H1 (cell line): ENCODE measurements around the gene ZFYVE19. TPM values are rescaled to one million over a fixed set of nuclear protein-coding genes. Genes with fewer than 3 reads are reported as not detected.

Experiments
- ASH2L ChIP-seq: fragments of 200-600, 300-600 bp; sonication (generic); IDR thresholded peaks from one replicate; pipeline ENCODE4 v1.7.1; 2017; ENCODE audit warnings: low read length
- BACH1 ChIP-seq: IDR thresholded peaks from 2 replicates; pipeline ENCODE4 v1.6.1; 2012; ENCODE audit warnings: low read length, improper control_type of control experiment
- CHD2 ChIP-seq: IDR thresholded peaks from 2 replicates; pipeline ENCODE4 v1.6.1; 2012; ENCODE audit warnings: low read length, improper control_type of control experiment
- CTBP2 ChIP-seq: IDR thresholded peaks from 2 replicates; pipeline ENCODE4 v1.7.0; 2011; ENCODE audit warnings: borderline replicate concordance, mild to moderate bottlenecking, moderate library complexity, mixed read lengths, low read length; ENCODE audit not compliant: insufficient read depth, insufficient read length
- EP300 ChIP-seq, 2 experiments: IDR thresholded peaks; 1 replicate in 1 of 2; 2 replicates in 1 of 2; pipeline ENCODE4 v1.6.1; 2011 to 2012; ENCODE audit warnings: low read depth in 2 of 2, low read length in 2 of 2, mild to moderate bottlenecking in 2 of 2, borderline replicate concordance in 1 of 2, inconsistent platforms in 1 of 2, moderate library complexity in 1 of 2
- GABPA ChIP-seq: IDR thresholded peaks from 2 replicates; pipeline ENCODE4 v1.6.1; 2011; ENCODE audit warnings: mild to moderate bottlenecking, low read length, moderate library complexity, borderline replicate concordance; ENCODE audit not compliant: insufficient read depth
- GTF2F1 ChIP-seq: IDR thresholded peaks from 2 replicates; pipeline ENCODE4 v1.6.1; 2012; ENCODE audit warnings: low read depth, low read length, improper control_type of control experiment, borderline replicate concordance
- HDAC2 ChIP-seq, 2 experiments: fragments of 300-600 bp in 1 of 2; sonication (generic) in 1 of 2; IDR thresholded peaks; 2 replicates each; pipeline ENCODE4 v1.6.1; 2011 to 2012; ENCODE audit warnings: low read depth in 2 of 2, low read length in 2 of 2, mild to moderate bottlenecking in 2 of 2, moderate library complexity in 2 of 2, borderline replicate concordance in 1 of 2, inconsistent platforms in 1 of 2
- JUN ChIP-seq: IDR thresholded peaks from 2 replicates; pipeline ENCODE4 v1.6.1; 2011; ENCODE audit warnings: low read depth, mild to moderate bottlenecking, improper control_type of control experiment, low read length
- POLR2AphosphoS5 ChIP-seq: IDR thresholded peaks from 2 replicates; pipeline ENCODE4 v1.6.1; 2011; ENCODE audit warnings: low read depth, low read length
- POU5F1 ChIP-seq: IDR thresholded peaks from 2 replicates; pipeline ENCODE4 v1.6.1; 2011; ENCODE audit warnings: low read depth, mild to moderate bottlenecking, low read length, moderate library complexity
- RBBP5 ChIP-seq: IDR thresholded peaks from 2 replicates; pipeline ENCODE4 v1.7.1; 2012; ENCODE audit warnings: low read depth, mild to moderate bottlenecking, inconsistent platforms, low read length, moderate library complexity, borderline replicate concordance
- SAP30 ChIP-seq: fragments of 300-600 bp; sonication (generic); IDR thresholded peaks from 2 replicates; pipeline ENCODE4 v1.7.1; 2012; ENCODE audit warnings: low read length, moderate library complexity, mild to moderate bottlenecking, inconsistent platforms; ENCODE audit not compliant: insufficient read depth, insufficient replicate concordance
- SP1 ChIP-seq: IDR thresholded peaks from 2 replicates; pipeline ENCODE4 v1.6.1; 2011; ENCODE audit warnings: low read depth, low read length
- SRF ChIP-seq: IDR thresholded peaks from 2 replicates; pipeline ENCODE4 v1.6.1; 2011; ENCODE audit warnings: mild to moderate bottlenecking, low read depth, low read length, moderate library complexity
- TAF1 ChIP-seq: IDR thresholded peaks from 2 replicates; pipeline ENCODE4 v1.6.1; 2011; ENCODE audit warnings: mild to moderate bottlenecking, low read depth, low read length
- TCF12 ChIP-seq: IDR thresholded peaks from 2 replicates; pipeline ENCODE4 v1.6.1; 2011; ENCODE audit warnings: low read depth, mild to moderate bottlenecking, low read length
- YY1 ChIP-seq: IDR thresholded peaks from 2 replicates; pipeline ENCODE4 v1.6.1; 2011; ENCODE audit warnings: low read depth, mild to moderate bottlenecking, low read length
- polyA plus RNA-seq, 7 experiments: library from polyadenylated mRNA; depleted of rRNA in 3 of 7; stranded (reverse) in 5 of 7; unstranded in 2 of 7; fragments of >200 nt in 5 of 7; fragments of 200-250 nt in 2 of 7; gene quantifications; 1 replicate in 5 of 7; 2 replicates in 1 of 7; 4 replicates in 1 of 7; pipeline versions ENCODE4 v1.2.1 to v1.2.3, GENCODE V29; 2011 to 2013; ENCODE audit warnings: missing spikeins in 2 of 7, mixed read lengths in 2 of 7
- total RNA-seq: library from RNA; stranded (reverse); fragmentation: NEBNext Ultra II Directional; extraction: Animal tissue kit (Norgen Biotek cat#: 25700); gene quantifications from 2 replicates; pipeline ENCODE4 v1.2.1, GENCODE V29; 2021
- TF ChIP-seq, protein P1 (sequence below), 3 experiments: IDR thresholded peaks; 1 replicate in 2 of 3; 2 replicates in 1 of 3; pipeline versions ENCODE4 v1.5.1 to v1.6.1; 2011; ENCODE audit warnings: low read length in 3 of 3, mild to moderate bottlenecking in 3 of 3, inconsistent platforms in 2 of 3, low read depth in 1 of 3, moderate library complexity in 1 of 3; ENCODE audit not compliant: insufficient read depth in 1 of 3; ENCODE audit errors: control extremely low read depth in 1 of 3
- TF ChIP-seq, protein P2 (sequence below): IDR thresholded peaks from 2 replicates; pipeline ENCODE4 v1.6.1; 2011; ENCODE audit warnings: low read length, improper control_type of control experiment

The ZFYVE19 gene
- total and polyA plus RNA-seq, 2 of the 8 experiments (the other 6 are each of a cell fraction or from before 2014, with no cell fraction given), result 11.2 to 21.8 TPM

DNA sequence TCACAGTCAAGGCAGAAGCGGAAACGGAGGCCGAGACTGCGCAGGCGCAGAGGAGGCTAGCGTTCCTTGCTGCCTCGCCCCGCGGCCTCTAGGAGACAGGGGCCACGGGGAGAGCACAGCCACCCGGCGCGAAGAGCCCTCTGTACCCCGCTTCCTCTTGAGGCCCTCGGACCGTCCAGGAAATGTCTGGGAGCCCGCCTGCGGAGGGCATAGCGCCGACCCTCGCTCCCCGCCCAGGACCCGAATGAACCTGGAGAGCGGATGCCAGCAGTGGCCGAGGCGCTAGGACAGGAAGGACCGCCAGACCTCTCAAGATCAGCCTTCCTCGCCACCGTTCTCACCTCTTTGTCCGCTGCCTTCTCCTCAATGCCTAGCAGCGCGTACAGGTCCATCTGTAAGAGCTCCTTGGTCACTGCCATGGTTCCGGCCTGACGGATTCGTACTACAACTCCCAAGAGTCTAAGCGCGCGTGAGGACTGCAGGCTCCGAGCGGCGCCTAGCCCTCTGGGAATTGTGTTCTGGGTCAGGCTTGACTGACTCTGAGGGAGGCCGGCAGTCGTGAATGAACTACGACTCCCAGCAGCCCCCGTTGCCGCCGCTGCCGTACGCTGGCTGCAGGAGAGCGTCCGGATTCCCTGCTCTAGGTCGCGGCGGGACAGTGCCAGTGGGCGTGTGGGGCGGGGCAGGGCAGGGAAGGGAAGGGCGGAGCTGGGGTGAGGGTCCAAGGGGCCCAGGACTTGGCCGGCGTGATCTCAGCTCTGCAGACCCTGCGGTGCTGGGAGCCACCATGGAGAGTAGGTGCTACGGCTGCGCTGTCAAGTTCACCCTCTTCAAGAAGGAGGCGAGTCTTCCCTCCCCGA lies at the start of gene ZFYVE19, which contains the start of gene DNAJC17 (continued):
- TF ChIP-seq JUN (no peak), SRF (no peak), TAF1 (no peak), EP300 (IDR thresholded peaks at IDR 0.05; ENCODE audit: borderline replicate concordance in 1 of 2, low read depth in 2 of 2, low read length in 2 of 2) (no peak), ASH2L (peak; percentile 81), SP1 (no peak), CTBP2 (no peak), POU5F1 (no peak), POLR2AphosphoS5 (0 out of 2 replicates have a peak, but pooled peaks have one; percentile 7), GABPA (no peak), RBBP5 (no peak; the same call in 1 of the 2 replicates), CHD2 (no peak; the same call in 1 of the 2 replicates), BACH1 (no peak), HDAC2 (IDR thresholded peaks at IDR 0.05; ENCODE audit: borderline replicate concordance in 1 of 2, low read depth in 2 of 2, low read length in 2 of 2) (no peak; a peak in 1 of 4 replicates), GTF2F1 (no peak), YY1 (peak; percentile 61), TCF12 (no peak), SAP30 (peak; percentile 90)
- TF ChIP-seq, protein P1, sequence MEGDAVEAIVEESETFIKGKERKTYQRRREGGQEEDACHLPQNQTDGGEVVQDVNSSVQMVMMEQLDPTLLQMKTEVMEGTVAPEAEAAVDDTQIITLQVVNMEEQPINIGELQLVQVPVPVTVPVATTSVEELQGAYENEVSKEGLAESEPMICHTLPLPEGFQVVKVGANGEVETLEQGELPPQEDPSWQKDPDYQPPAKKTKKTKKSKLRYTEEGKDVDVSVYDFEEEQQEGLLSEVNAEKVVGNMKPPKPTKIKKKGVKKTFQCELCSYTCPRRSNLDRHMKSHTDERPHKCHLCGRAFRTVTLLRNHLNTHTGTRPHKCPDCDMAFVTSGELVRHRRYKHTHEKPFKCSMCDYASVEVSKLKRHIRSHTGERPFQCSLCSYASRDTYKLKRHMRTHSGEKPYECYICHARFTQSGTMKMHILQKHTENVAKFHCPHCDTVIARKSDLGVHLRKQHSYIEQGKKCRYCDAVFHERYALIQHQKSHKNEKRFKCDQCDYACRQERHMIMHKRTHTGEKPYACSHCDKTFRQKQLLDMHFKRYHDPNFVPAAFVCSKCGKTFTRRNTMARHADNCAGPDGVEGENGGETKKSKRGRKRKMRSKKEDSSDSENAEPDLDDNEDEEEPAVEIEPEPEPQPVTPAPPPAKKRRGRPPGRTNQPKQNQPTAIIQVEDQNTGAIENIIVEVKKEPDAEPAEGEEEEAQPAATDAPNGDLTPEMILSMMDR (IDR thresholded peaks at IDR 0.05; ENCODE audit: control extremely low read depth in 1 of 3, insufficient read depth in 1 of 3, low read depth in 1 of 3, low read length in 3 of 3), result peak in 1 of 3 experiments; percentile 9; a peak in 1 of 4 replicates
- TF ChIP-seq, protein P2, sequence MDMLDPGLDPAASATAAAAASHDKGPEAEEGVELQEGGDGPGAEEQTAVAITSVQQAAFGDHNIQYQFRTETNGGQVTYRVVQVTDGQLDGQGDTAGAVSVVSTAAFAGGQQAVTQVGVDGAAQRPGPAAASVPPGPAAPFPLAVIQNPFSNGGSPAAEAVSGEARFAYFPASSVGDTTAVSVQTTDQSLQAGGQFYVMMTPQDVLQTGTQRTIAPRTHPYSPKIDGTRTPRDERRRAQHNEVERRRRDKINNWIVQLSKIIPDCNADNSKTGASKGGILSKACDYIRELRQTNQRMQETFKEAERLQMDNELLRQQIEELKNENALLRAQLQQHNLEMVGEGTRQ, result no peak; the same call in 1 of the 2 replicates
